OCI-LY1 (cell line): Measurements from ENCODE around the gene KMT5C.

ENCODE experiments used
- H2AFZ ChIP-seq: fragments of 200-600 bp; sonication (generic), shearing (Covaris generic); 2 replicates; pipeline ENCODE4 v1.6.0; 2014; ENCODE audit warnings: antibody characterized with exemption, mild to moderate bottlenecking, low read length
- H3F3A ChIP-seq: fragments of 200-600 bp; sonication (generic), shearing (Covaris generic); 2 replicates; pipeline ENCODE4 v1.6.0; 2014; ENCODE audit warnings: mild to moderate bottlenecking, antibody characterized with exemption, low read length, moderate library complexity; ENCODE audit not compliant: insufficient read depth
- H3K27ac ChIP-seq: fragments of 200-600 bp; sonication (generic); 2 replicates; pipeline ENCODE4 v1.5.1; 2014; ENCODE audit warnings: low read length, mixed run types, mild to moderate bottlenecking, low read depth; ENCODE audit not compliant: poor library complexity, severe bottlenecking
- H3K27me3 ChIP-seq: fragments of 200-600 bp; sonication (generic); 2 replicates; pipeline ENCODE4 v1.6.0; 2014; ENCODE audit warnings: antibody characterized with exemption, mild to moderate bottlenecking, low read length, moderate library complexity; ENCODE audit not compliant: insufficient read depth
- H3K36me3 ChIP-seq: fragments of 200-600 bp; sonication (generic); 2 replicates; pipeline ENCODE4 v1.6.1; 2014; ENCODE audit warnings: mild to moderate bottlenecking, antibody characterized with exemption, low read length, moderate library complexity, mixed read lengths; ENCODE audit not compliant: insufficient read depth
- H3K4me1 ChIP-seq: fragments of 200-600 bp; sonication (generic); 2 replicates; pipeline ENCODE4 v1.5.1; 2014; ENCODE audit warnings: mild to moderate bottlenecking, low read length, moderate library complexity; ENCODE audit not compliant: insufficient read depth, severe bottlenecking
- H3K4me2 ChIP-seq: fragments of 200-600 bp; sonication (generic), shearing (Covaris generic); 2 replicates; pipeline ENCODE4 v1.6.1; 2014; ENCODE audit warnings: low read length
- H3K4me3 ChIP-seq: fragments of 200-600 bp; sonication (generic); 2 replicates; pipeline ENCODE4 v1.5.1; 2014; ENCODE audit warnings: low read length, low read depth, mild to moderate bottlenecking, mixed read lengths; ENCODE audit not compliant: poor library complexity, severe bottlenecking
- H3K79me2 ChIP-seq: fragments of 200-600 bp; shearing (Covaris generic); 2 replicates; pipeline ENCODE4 v1.6.1; 2016; ENCODE audit warnings: mixed run types, low read length, mixed read lengths; ENCODE audit not compliant: insufficient read depth
- H3K9ac ChIP-seq: fragments of 200-600 bp; sonication (generic), shearing (Covaris generic); 2 replicates; pipeline ENCODE4 v1.6.1; 2014; ENCODE audit warnings: mild to moderate bottlenecking, low read length, mixed read lengths
- H3K9me2 ChIP-seq: fragments of 200-600 bp; sonication (generic), shearing (Covaris generic); 2 replicates; pipeline ENCODE4 v1.6.1; 2014; ENCODE audit warnings: low read depth, mild to moderate bottlenecking, low read length, mixed read lengths
- H3K9me3 ChIP-seq: fragments of 200-600 bp; shearing (Covaris generic); 2 replicates; pipeline ENCODE4 v1.6.1; 2014; ENCODE audit warnings: low read length, mixed read lengths
- H4K20me1 ChIP-seq: fragments of 200-600 bp; sonication (generic), shearing (Covaris generic); 2 replicates; pipeline ENCODE4 v1.6.0; 2016; ENCODE audit warnings: mild to moderate bottlenecking, low read length; ENCODE audit not compliant: insufficient read depth
- CTCF ChIP-seq: fragments of 200-600 bp; sonication (generic), shearing (Covaris generic); IDR thresholded peaks from 2 replicates; pipeline ENCODE4 v1.5.1; 2017; ENCODE audit warnings: mild to moderate bottlenecking, antibody characterized with exemption, low read length, moderate library complexity, mixed read lengths
- EZH2 ChIP-seq: fragments of 200-600 bp; sonication (generic), shearing (Covaris generic); IDR thresholded peaks from 2 replicates; pipeline ENCODE4 v1.8.0; 2017; ENCODE audit warnings: borderline replicate concordance, mixed run types, mild to moderate bottlenecking, antibody characterized with exemption, low read length, moderate library complexity, mixed read lengths

KMT5C gene

GRCh38 chr19:55383279-55384130, 43.8 kb downstream of the KMT5C start:
- no peaks in the 10 kb centered on the region for H3K79me2 ChIP-seq
- H3K36me3 ChIP-seq, result peaks cover 26% of the 10 kb centered on the region
- peak overlapping the region; percentile 88; the same call in 1 of the 2 replicates for H3K9ac ChIP-seq
- no peak overlapping the region for H2AFZ ChIP-seq
- no peaks in the 10 kb centered on the region for H3K27me3 ChIP-seq
- H3K27ac ChIP-seq, result no peak overlapping the region
- TF ChIP-seq CTCF (no peak), EZH2 (no peak)
- peak overlapping the region; percentile 93 for H3K4me2 ChIP-seq
- H3K9me2 ChIP-seq, result no peaks in the 10 kb centered on the region
- peaks cover 37% of the 10 kb centered on the region for H3K4me1 ChIP-seq
- no peaks in the 10 kb centered on the region for H3F3A ChIP-seq
- H3K9me3 ChIP-seq, result no peaks in the 10 kb centered on the region
- H3K4me3 ChIP-seq, result peak overlapping the region; percentile 94
- H4K20me1 ChIP-seq, result no peaks in the 10 kb centered on the region

- Histone ChIP-seq H3K9me3 (no peaks in the 10 kb centered on the region), H3K4me2 (peak within 1 kb of the TSS; percentile 93), H2AFZ (no peak within 1 kb of the TSS), H3K27ac (peak within 1 kb of the TSS; percentile 92), H3K79me2 (no peaks in the 10 kb centered on the region), H3K9ac (peak within 1 kb of the TSS; percentile 88), H3K27me3 (no peaks in the 10 kb centered on the region), H4K20me1 (no peaks in the 10 kb centered on the region), H3K4me1 (peaks cover 42% of the 10 kb centered on the region), H3K4me3 (peak within 1 kb of the TSS; percentile 94), H3K9me2 (no peaks in the 10 kb centered on the region), H3K36me3 (peaks cover 35% of the 10 kb centered on the region), H3F3A (no peaks in the 10 kb centered on the region)
- TF ChIP-seq CTCF, result no peak
- no peak for TF ChIP-seq EZH2
These were observed 44.6 kb downstream of the KMT5C start, which contains the start of gene TMEM238 for GRCh38 chr19:55384131-55384919. TSS of gene TMEM238 (minus strand) at chr19:55384292. CDS start at chr19:55384259, 33 bp downstream.

- Histone ChIP-seq H4K20me1 (no peaks in the 10 kb centered on the region), H2AFZ (no peak overlapping the region), H3K9ac (peak overlapping the region; percentile 88), H3K27ac (peak overlapping the region; percentile 92), H3K4me1 (peaks cover 47% of the 10 kb centered on the region), H3K9me3 (no peaks in the 10 kb centered on the region), H3F3A (no peaks in the 10 kb centered on the region), H3K4me2 (peak overlapping the region; percentile 93), H3K27me3 (no peaks in the 10 kb centered on the region), H3K4me3 (peak overlapping the region; percentile 94), H3K79me2 (no peaks in the 10 kb centered on the region), H3K36me3 (peaks cover 43% of the 10 kb centered on the region), H3K9me2 (no peaks in the 10 kb centered on the region)
- TF ChIP-seq CTCF, result no peak
These were observed 45.4 kb downstream of the KMT5C start for GRCh38 chr19:55384920-55385723.
